ENCODE results near the gene ANKRD11. TPM values are rescaled to one million over a fixed set of nuclear protein-coding genes. Genes with fewer than 3 reads are reported as not detected.
"Not testable (repeated sequence)": the region's sequence is repeated elsewhere in the genome, so short reads cannot be mapped to it uniquely, and the experiment has no call there.

ANKRD11 gene
- total RNA-seq, 1 experiment from 2014 or later, result 266 TPM

- no TSS peak for BruUV-seq (replicated peaks)
- intact Hi-C loops (cut with micrococcal nuclease), result loop anchor here (10.0 kb wide), 1 partner anchor 76 kb away; no protein-coding TSS in a partner anchor
- Histone ChIP-seq H3K79me2 (ENCODE audit: insufficient read depth, low read length) (no peaks in the 10 kb centered on the region), H3K27ac (ENCODE audit: low read depth, low read length) (no peak overlapping the region; the same call in 1 of the 2 replicates), H2AFZ (ENCODE audit: low read depth, low read length, poor library complexity, severe bottlenecking) (no peak overlapping the region), H3K9me2 (ENCODE audit: insufficient read depth) (no peaks in the 10 kb centered on the region), H3K4me3 (replicated peaks in 1 of 2; ENCODE audit: low read depth in 1 of 2, low read length in 2 of 2) (peak overlapping the region; percentile 46 to 68), H3K9me3 (ENCODE audit: control insufficient read depth in 1 of 2, insufficient read depth in 1 of 2, low read depth in 1 of 2, low read length in 2 of 2) (peaks cover 0 to 11% of the 10 kb centered on the region in 2 experiments; a peak in 1 of 4 replicates), H4K20me1 (ENCODE audit: insufficient read depth) (no peaks in the 10 kb centered on the region), H3K9ac (ENCODE audit: low read length) (peak overlapping the region; percentile 40; the same call in 1 of the 2 replicates), H3K36me3 (ENCODE audit: control insufficient read depth in 1 of 2, insufficient read depth in 2 of 2, low read length in 2 of 2) (no peaks in the 10 kb centered on the region), H3K4me1 (ENCODE audit: control insufficient read depth in 1 of 2, insufficient read depth in 2 of 2, low read length in 2 of 2) (peaks cover 7 to 18% of the 10 kb centered on the region in 2 experiments; a peak in 2 of 4 replicates), H3K27me3 (ENCODE audit: insufficient read depth, low read length) (no peaks in the 10 kb centered on the region), H3K4me2 (ENCODE audit: low read length) (peak overlapping the region; percentile 96)
- no peak for DNase-seq (ENCODE audit: low read depth, low spot score)
- no peak for TF ChIP-seq SRF (IDR thresholded peaks at IDR 0.05; ENCODE audit: low read depth)
- no peak for TF ChIP-seq ZNF274 (IDR thresholded peaks at IDR 0.05; ENCODE audit: low read depth, low read length)
- TF ChIP-seq ATF3 (IDR thresholded peaks at IDR 0.05), result no peak
- no peak for TF ChIP-seq TCF7L2 (IDR thresholded peaks at IDR 0.05; ENCODE audit: borderline replicate concordance, extremely low read depth, insufficient read depth, insufficient read length)
- no peak for TF ChIP-seq POLR2A (IDR thresholded peaks at IDR 0.05; ENCODE audit: borderline replicate concordance, extremely low read depth, insufficient read depth, insufficient read length)
- TF ChIP-seq MAX (IDR thresholded peaks at IDR 0.05), result no peak
- no peak for TF ChIP-seq SP1 (IDR thresholded peaks at IDR 0.05; ENCODE audit: low read depth)
- no peak for TF ChIP-seq CEBPB (IDR thresholded peaks at IDR 0.05; ENCODE audit: low read depth)
- no peak for TF ChIP-seq EGR1 (IDR thresholded peaks at IDR 0.05; ENCODE audit: low read depth)
- no peak for TF ChIP-seq ZFX (IDR thresholded peaks at IDR 0.05)
- TF ChIP-seq ELF1 (IDR thresholded peaks at IDR 0.05; ENCODE audit: borderline replicate concordance, low read depth), result no peak
- no peak for TF ChIP-seq RAD21 (IDR thresholded peaks at IDR 0.05; ENCODE audit: low read depth)
- no peak for TF ChIP-seq YY1 (IDR thresholded peaks at IDR 0.05; ENCODE audit: extremely low read depth, insufficient replicate concordance, low read depth, low read length)
- no peak for TF ChIP-seq EZH2phosphoT487 (IDR thresholded peaks at IDR 0.05; ENCODE audit: borderline replicate concordance)
- ATAC-seq, result no peak
- POLR2A ChIA-PET, result interaction anchor here (1.4 kb wide), 1 partner anchor 56 kb away, joined by 9 read pairs; no protein-coding TSS in a partner anchor
- RAD21 ChIA-PET (ENCODE audit: low non-redundant PET in 1 of 2, low total read pairs in 2 of 2, uncharacterized antibody in 2 of 2, unreplicated experiment in 2 of 2), result no interaction called here
- CTCF ChIA-PET, result interaction anchor here (1.3 kb wide), 1 partner anchor 309 kb away, joined by 3 read pairs; no protein-coding TSS in a partner anchor
Observed at GRCh38 chr16:89248196-89248982, 242.0 kb downstream of the ANKRD11 start.

- intact Hi-C loops (cut with micrococcal nuclease), result loop anchor here (10.0 kb wide), 1 partner anchor 77 kb away; no protein-coding TSS in a partner anchor
- Histone ChIP-seq H3K9ac (ENCODE audit: low read length) (peak overlapping the region; percentile 40; the same call in 1 of the 2 replicates), H3K4me3 (replicated peaks in 1 of 2; ENCODE audit: low read depth in 1 of 2, low read length in 2 of 2) (peak overlapping the region; percentile 46 to 68), H3K27ac (ENCODE audit: low read depth, low read length) (peak overlapping the region; percentile 30; the same call in 1 of the 2 replicates), H3K4me1 (ENCODE audit: control insufficient read depth in 1 of 2, insufficient read depth in 2 of 2, low read length in 2 of 2) (peaks cover 7 to 18% of the 10 kb centered on the region in 2 experiments; a peak in 2 of 4 replicates), H3K9me3 (ENCODE audit: control insufficient read depth in 1 of 2, insufficient read depth in 1 of 2, low read depth in 1 of 2, low read length in 2 of 2) (peaks cover 0 to 11% of the 10 kb centered on the region in 2 experiments; a peak in 1 of 4 replicates), H3K4me2 (ENCODE audit: low read length) (peak overlapping the region; percentile 96)
- H4K20me1 ChIP-seq (ENCODE audit: insufficient read depth); BruUV-seq (replicated peaks); H3K79me2 ChIP-seq (ENCODE audit: insufficient read depth, low read length); H3K36me3 ChIP-seq (ENCODE audit: control insufficient read depth in 1 of 2, insufficient read depth in 2 of 2, low read length in 2 of 2); DNase-seq (ENCODE audit: low read depth, low spot score); H3K9me2 ChIP-seq (ENCODE audit: insufficient read depth); H3K27me3 ChIP-seq (ENCODE audit: insufficient read depth, low read length); H2AFZ ChIP-seq (ENCODE audit: low read depth, low read length, poor library complexity, severe bottlenecking): not testable (repeated sequence)
- CTCF ChIA-PET, result interaction anchor here (1.0 to 1.3 kb wide), 4 partner anchors 41 to 309 kb away, joined by 3 to 4 read pairs (median 3); no protein-coding TSS in a partner anchor
- peak; percentile 64 for ATAC-seq
- POLR2A ChIA-PET, result interaction anchor here (0.7 to 1.4 kb wide), 5 partner anchors 17 to 370 kb away, joined by 3 to 9 read pairs (median 3); partner anchors contain the start of gene ZNF778
- RAD21 ChIA-PET (ENCODE audit: low non-redundant PET in 1 of 2, low total read pairs in 2 of 2, uncharacterized antibody in 2 of 2, unreplicated experiment in 2 of 2), result interaction anchor here in 1 of 2 experiments (0.9 kb wide), 1 partner anchor 226 kb away, joined by 3 read pairs; no protein-coding TSS in a partner anchor
Observed at GRCh38 chr16:89247734-89248075, 242.7 kb downstream of the ANKRD11 start.

Measured in HCT116 (cell line).